HL-60 (cell line): ENCODE measurements around the gene STXBP5.

Source experiments
- DNase-seq, 2 experiments: peaks; one replicate each; pipeline ENCODE4 v3.0.0-alpha.2; 2010 to 2020; ENCODE audit warnings: low read depth in 1 of 2, low spot score in 1 of 2
- H3K27ac ChIP-seq: fragments of 250-450 bp; sonication (Bioruptor Pico); replicated peaks from 2 replicates; pipeline ENCODE4 v1.5.1; 2020; ENCODE audit warnings: mild to moderate bottlenecking, moderate library complexity
- H3K27me3 ChIP-seq: fragments of 250-450 bp; sonication (Bioruptor Pico); 2 replicates; pipeline ENCODE4 v1.5.1; 2021; ENCODE audit warnings: mild to moderate bottlenecking, moderate library complexity; ENCODE audit not compliant: insufficient read depth, poor library complexity, severe bottlenecking
- H3K4me3 ChIP-seq: replicated peaks from 2 replicates; pipeline ENCODE4 v1.5.1; 2011; ENCODE audit warnings: mild to moderate bottlenecking, control low read depth, low read length; ENCODE audit not compliant: insufficient read depth
- GABPA ChIP-seq: IDR thresholded peaks from 2 replicates; pipeline ENCODE4 v1.6.1; 2012; ENCODE audit warnings: low read depth
- POLR2AphosphoS5 ChIP-seq: IDR thresholded peaks from 2 replicates; pipeline ENCODE4 v1.6.1; 2012; ENCODE audit warnings: low read depth
- SPI1 ChIP-seq: IDR thresholded peaks from 2 replicates; pipeline ENCODE4 v1.6.1; 2012; ENCODE audit warnings: low read depth, mild to moderate bottlenecking, borderline replicate concordance
- TF ChIP-seq, protein P1 (sequence below): IDR thresholded peaks from 2 replicates; pipeline ENCODE4 v1.6.1; 2012; ENCODE audit warnings: low read depth; ENCODE audit not compliant: insufficient replicate concordance
- TF ChIP-seq, protein P2 (sequence below): IDR thresholded peaks from one replicate; pipeline ENCODE4 v1.5.1; 2011; ENCODE audit warnings: low read length, control low read depth, inconsistent platforms; ENCODE audit not compliant: insufficient read depth

The STXBP5 gene

DNA sequence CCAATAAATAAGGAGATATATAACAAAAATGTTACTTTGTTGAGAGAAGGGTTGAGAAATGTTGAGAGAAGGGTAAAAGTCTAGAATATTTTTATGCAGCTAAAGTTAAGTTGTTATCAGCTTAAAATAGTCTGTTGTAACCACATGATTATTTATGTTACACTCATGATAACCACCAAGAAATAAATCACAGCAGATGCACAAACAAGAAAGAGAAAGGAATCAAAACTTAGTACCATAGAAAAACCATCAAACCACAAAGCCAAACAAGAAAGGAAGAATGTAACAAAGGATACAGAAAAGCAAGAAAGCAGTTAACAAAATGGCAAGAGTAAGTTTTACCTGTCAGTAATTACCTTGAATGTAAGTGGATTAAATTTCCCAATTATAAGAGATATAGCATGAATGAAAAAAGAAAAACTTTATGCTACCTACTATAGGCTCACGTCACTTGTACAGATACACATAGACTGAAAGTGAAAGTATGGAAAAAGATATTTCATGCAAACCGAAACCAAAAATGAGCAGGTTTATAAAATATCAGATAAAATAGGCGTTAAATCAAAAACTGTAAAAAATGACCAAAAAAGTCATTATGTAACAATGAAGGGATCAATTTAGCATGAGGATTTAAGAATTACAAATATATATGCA is 93.6 kb downstream of the STXBP5 start:
- H3K4me3 ChIP-seq = no peak overlapping the region
- DNase-seq = no peak
- no peak overlapping the region for H3K27ac ChIP-seq
- TF ChIP-seq GABPA (no peak), POLR2AphosphoS5 (no peak), SPI1 (no peak)
- TF ChIP-seq, protein P1, sequence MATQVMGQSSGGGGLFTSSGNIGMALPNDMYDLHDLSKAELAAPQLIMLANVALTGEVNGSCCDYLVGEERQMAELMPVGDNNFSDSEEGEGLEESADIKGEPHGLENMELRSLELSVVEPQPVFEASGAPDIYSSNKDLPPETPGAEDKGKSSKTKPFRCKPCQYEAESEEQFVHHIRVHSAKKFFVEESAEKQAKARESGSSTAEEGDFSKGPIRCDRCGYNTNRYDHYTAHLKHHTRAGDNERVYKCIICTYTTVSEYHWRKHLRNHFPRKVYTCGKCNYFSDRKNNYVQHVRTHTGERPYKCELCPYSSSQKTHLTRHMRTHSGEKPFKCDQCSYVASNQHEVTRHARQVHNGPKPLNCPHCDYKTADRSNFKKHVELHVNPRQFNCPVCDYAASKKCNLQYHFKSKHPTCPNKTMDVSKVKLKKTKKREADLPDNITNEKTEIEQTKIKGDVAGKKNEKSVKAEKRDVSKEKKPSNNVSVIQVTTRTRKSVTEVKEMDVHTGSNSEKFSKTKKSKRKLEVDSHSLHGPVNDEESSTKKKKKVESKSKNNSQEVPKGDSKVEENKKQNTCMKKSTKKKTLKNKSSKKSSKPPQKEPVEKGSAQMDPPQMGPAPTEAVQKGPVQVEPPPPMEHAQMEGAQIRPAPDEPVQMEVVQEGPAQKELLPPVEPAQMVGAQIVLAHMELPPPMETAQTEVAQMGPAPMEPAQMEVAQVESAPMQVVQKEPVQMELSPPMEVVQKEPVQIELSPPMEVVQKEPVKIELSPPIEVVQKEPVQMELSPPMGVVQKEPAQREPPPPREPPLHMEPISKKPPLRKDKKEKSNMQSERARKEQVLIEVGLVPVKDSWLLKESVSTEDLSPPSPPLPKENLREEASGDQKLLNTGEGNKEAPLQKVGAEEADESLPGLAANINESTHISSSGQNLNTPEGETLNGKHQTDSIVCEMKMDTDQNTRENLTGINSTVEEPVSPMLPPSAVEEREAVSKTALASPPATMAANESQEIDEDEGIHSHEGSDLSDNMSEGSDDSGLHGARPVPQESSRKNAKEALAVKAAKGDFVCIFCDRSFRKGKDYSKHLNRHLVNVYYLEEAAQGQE = no peak
- TF ChIP-seq, protein P2, sequence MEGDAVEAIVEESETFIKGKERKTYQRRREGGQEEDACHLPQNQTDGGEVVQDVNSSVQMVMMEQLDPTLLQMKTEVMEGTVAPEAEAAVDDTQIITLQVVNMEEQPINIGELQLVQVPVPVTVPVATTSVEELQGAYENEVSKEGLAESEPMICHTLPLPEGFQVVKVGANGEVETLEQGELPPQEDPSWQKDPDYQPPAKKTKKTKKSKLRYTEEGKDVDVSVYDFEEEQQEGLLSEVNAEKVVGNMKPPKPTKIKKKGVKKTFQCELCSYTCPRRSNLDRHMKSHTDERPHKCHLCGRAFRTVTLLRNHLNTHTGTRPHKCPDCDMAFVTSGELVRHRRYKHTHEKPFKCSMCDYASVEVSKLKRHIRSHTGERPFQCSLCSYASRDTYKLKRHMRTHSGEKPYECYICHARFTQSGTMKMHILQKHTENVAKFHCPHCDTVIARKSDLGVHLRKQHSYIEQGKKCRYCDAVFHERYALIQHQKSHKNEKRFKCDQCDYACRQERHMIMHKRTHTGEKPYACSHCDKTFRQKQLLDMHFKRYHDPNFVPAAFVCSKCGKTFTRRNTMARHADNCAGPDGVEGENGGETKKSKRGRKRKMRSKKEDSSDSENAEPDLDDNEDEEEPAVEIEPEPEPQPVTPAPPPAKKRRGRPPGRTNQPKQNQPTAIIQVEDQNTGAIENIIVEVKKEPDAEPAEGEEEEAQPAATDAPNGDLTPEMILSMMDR = no peak
- no peaks in the 10 kb centered on the region for H3K27me3 ChIP-seq

DNA sequence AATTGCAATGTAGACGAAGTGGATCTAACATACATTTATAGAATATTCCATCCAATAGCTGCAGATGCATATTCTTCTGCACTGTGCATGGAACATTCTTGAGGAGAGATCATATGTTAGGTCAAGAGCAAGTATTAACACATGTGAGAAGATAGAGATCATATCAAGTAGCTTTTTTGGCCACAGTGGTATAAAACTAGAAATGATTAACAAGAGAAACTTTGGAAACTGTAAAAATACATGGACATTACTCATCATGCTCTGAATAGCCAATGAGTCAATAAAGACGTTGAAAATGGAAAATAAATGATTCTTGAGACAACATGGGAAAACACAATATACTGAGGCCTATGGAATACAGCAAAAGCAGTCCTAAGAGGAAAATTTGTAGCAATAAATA is 94.2 kb downstream of the STXBP5 start:
- TF ChIP-seq, protein P2 = no peak
- TF ChIP-seq POLR2AphosphoS5 (no peak), SPI1 (no peak), GABPA (no peak)
- TF ChIP-seq, protein P1 = no peak
- Histone ChIP-seq H3K27ac (no peak overlapping the region), H3K27me3 (no peaks in the 10 kb centered on the region), H3K4me3 (no peak overlapping the region)
- no peak for DNase-seq

DNA sequence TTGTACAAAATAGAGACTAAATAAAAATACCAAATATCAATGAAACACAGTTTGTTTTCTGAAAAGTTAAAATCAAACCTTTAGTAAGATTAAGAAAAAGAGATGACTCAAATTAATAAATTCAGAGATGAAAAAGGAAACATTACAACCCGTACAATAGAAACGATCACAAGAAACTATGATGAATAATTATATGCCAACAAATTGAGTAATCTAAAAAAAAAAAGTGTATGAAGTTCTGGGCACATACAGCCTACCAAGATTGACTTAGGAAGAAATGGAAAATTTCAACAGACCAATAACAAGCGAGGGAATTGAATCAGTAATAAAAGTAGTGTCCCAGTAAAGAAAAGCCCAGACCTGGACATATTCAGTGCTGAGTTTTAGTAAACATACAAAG is 94.8 kb downstream of the STXBP5 start:
- Histone ChIP-seq H3K27me3 (no peaks in the 10 kb centered on the region), H3K4me3 (no peak overlapping the region), H3K27ac (no peak overlapping the region)
- DNase-seq = no peak
- no peak for TF ChIP-seq GABPA
- no peak for TF ChIP-seq SPI1
- no peak for TF ChIP-seq POLR2AphosphoS5
- TF ChIP-seq, protein P2 = no peak
- TF ChIP-seq, protein P1 = no peak
